ENCODE results near the gene PTPRCAP. TPM values are rescaled to one million over a fixed set of nuclear protein-coding genes. Genes with fewer than 3 reads are reported as not detected.

The PTPRCAP gene
- total RNA-seq, 1 experiment from 2014 or later = 1.7 TPM

DNA sequence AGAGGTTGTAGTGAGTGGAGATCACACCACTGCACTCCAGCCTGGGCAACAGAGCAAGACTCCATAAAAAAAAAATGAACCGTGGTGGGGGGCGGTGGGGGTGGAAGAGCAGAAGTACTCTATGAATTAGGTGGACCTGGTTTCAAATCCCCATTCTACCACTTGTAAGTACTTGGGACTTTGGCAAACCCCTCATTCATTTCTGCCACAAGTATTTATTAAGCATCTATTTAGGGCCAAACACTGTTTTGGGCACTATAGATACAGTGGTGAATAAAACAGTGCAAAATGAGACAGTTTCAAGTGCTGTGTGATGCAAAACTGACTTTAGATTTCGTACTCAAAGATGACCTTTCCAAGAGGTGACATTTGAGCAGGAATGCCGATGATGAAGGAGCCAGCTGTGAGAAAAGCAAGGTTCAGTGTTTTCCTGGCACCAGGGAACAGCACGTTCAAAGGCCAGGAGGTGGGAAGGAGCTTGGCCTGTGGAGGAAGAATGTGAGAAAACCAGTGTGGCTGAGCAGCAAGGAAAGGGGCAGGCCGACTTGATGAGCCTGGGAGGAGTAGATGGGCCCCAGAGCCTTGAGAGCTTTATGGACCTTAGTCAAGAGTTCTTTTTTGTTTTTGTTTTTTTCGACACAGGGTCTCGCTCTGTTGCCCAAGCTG, 33.0 kb upstream of the PTPRCAP start:
- TF ChIP-seq, protein P1, sequence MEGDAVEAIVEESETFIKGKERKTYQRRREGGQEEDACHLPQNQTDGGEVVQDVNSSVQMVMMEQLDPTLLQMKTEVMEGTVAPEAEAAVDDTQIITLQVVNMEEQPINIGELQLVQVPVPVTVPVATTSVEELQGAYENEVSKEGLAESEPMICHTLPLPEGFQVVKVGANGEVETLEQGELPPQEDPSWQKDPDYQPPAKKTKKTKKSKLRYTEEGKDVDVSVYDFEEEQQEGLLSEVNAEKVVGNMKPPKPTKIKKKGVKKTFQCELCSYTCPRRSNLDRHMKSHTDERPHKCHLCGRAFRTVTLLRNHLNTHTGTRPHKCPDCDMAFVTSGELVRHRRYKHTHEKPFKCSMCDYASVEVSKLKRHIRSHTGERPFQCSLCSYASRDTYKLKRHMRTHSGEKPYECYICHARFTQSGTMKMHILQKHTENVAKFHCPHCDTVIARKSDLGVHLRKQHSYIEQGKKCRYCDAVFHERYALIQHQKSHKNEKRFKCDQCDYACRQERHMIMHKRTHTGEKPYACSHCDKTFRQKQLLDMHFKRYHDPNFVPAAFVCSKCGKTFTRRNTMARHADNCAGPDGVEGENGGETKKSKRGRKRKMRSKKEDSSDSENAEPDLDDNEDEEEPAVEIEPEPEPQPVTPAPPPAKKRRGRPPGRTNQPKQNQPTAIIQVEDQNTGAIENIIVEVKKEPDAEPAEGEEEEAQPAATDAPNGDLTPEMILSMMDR (conservative IDR thresholded peaks at IDR 0.05) = no peak
- H4K20me1 ChIP-seq (ENCODE audit: control insufficient read depth, insufficient read depth, insufficient read length) = no peaks in the 10 kb centered on the region
- H4K5ac ChIP-seq (ENCODE audit: insufficient read length, low read depth, low read length) = no peak overlapping the region
- H3T11ph ChIP-seq (ENCODE audit: low read length) = no peak overlapping the region
- H3K18ac ChIP-seq (ENCODE audit: insufficient read length, low read depth, low read length) = no peak overlapping the region
- no peak overlapping the region for H2BK15ac ChIP-seq (ENCODE audit: low read depth, low read length)
- no peak overlapping the region for H2BK5ac ChIP-seq (ENCODE audit: insufficient read length, low read length)
- no peak overlapping the region for H3K9ac ChIP-seq (ENCODE audit: extremely low read depth, insufficient read length, low read length)
- no peak overlapping the region for H3K27ac ChIP-seq (ENCODE audit: insufficient read length, low read depth, low read length)
- no CpG with 5 or more reads among the region's 8 CpGs for WGBS (ENCODE audit: extremely low coverage, insufficient read length, low lambda C conversion rate)
- H3K9me3 ChIP-seq (ENCODE audit: control insufficient read depth, low read depth, low read length) = no peaks in the 10 kb centered on the region
- peaks cover 3% of the 10 kb centered on the region; the same call in 1 of the 2 replicates for H3K27me3 ChIP-seq (ENCODE audit: insufficient read depth, low read length)
- H2AK5ac ChIP-seq (ENCODE audit: insufficient read length, low read length) = no peak overlapping the region
- H3K56ac ChIP-seq (ENCODE audit: insufficient read length, low read depth, low read length) = no peak overlapping the region
- H3K4me1 ChIP-seq (ENCODE audit: insufficient read depth, low read length) = no peaks in the 10 kb centered on the region; the same call in 1 of the 2 replicates
- H3K4ac ChIP-seq (ENCODE audit: low read depth, low read length) = no peak overlapping the region
- H3K23ac ChIP-seq (ENCODE audit: insufficient read length, low read depth, low read length) = no peak overlapping the region
- no peak overlapping the region for H2BK20ac ChIP-seq (ENCODE audit: low read depth, low read length, poor library complexity, severe bottlenecking)
- no peak overlapping the region for H3K27ac Mint-ChIP-seq
- no peak overlapping the region for H3K4me3 Mint-ChIP-seq
- no peak overlapping the region for H4K91ac ChIP-seq (ENCODE audit: insufficient read length, low read depth, low read length)
- H3K79me1 ChIP-seq (ENCODE audit: insufficient read depth, low read depth, low read length, poor library complexity, severe bottlenecking) = no peaks in the 10 kb centered on the region
- H3K79me2 ChIP-seq (ENCODE audit: insufficient read depth, low read length) = no peaks in the 10 kb centered on the region
- H2AFZ ChIP-seq (ENCODE audit: low read length) = no peak overlapping the region
- no peak overlapping the region for H4K8ac ChIP-seq (replicated peaks; ENCODE audit: insufficient read length, low read depth, low read length)
- no peak overlapping the region for H3K4me2 ChIP-seq (ENCODE audit: insufficient read depth, insufficient read length, low read length)
- H3K4me1 Mint-ChIP-seq = peaks cover 13 to 17% of the 10 kb centered on the region in 2 experiments
- no peak overlapping the region for H3K14ac ChIP-seq (ENCODE audit: insufficient read depth, low read length)
- H2BK12ac ChIP-seq (ENCODE audit: insufficient read length, low read depth, low read length) = no peak overlapping the region
- DNase-seq = no peak
- peaks cover 5% of the 10 kb centered on the region for H3K23me2 ChIP-seq (ENCODE audit: insufficient read length, low read depth, low read length, poor library complexity, severe bottlenecking)
- peaks cover 9% of the 10 kb centered on the region for H3K27me3 Mint-ChIP-seq (ENCODE audit: low read depth)
- H2BK120ac ChIP-seq (ENCODE audit: low read depth, low read length, poor library complexity, severe bottlenecking) = no peak overlapping the region
- no peaks in the 10 kb centered on the region for H3K9me3 Mint-ChIP-seq
- peaks cover 0 to under 1% (median 0%) of the 10 kb centered on the region in 3 experiments; a peak in 2 of 7 replicates for H3K36me3 Mint-ChIP-seq (ENCODE audit: insufficient read depth in 1 of 3, low read depth in 3 of 3)
